Fibroblast of skin of right quadriceps (primary cell): ENCODE data around the gene RTL1.
A peak's percentile ranks its signal among the peaks of the same experiment; 100 is the strongest.

Experiments used
- DNase-seq: peaks from one replicate; pipeline ENCODE4 v3.0.0-alpha.2; 2013

Gene RTL1

DNA sequence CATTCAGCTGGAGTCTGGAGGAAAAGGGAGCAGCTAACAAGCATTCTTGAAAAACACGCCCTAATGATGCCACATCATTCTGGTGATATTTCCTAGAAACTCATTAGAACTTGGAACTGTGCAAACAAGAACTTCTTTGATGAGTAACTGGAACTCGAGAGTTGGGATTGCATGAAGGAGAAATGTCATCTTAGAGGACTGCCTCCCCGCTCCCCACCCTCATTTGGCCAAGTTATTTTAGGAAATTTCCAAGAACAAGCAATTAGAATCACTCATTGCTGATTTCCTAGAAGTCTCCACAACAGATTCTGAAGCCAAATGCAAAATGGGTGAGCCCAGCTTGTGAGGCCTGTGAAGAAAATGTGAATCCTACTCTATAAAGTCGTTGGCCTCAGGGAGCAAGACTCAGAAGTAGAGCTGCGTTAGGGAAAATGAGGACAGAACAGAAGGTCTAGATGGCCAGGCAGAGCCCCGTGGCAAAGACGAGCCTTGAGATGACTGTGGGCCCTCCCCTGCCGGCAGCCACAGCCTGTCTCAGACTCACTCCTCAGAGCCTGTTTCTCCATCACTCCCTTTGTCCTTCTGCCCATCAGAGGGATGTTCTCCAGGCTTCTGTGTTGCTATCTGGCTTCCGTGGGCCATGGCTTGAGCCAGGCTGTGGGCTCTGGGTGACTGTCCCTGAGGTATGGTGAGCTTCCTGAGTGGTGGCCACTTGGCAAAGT is 38.4 kb downstream of the RTL1 start:
- DNase-seq, result peak; percentile 36

DNA sequence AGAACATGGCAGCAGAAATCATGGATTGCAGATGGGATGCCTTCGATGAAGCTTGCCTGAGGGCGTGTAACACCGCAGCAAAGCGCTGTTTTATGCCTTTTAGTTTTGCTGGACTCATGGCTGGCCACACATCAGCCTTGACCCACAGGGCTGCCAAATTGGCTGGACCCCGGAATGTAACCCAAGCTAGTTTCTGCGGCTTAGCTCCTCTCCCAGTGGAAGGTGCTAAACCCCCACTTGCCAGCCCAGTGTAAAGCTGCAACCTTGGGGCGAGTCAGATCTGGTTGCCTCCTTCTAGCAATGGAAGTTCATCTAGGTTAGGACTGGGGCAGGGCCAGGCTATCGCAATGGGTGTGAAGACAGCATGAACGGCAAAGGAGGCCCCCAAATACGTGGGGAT is 39.3 kb downstream of the RTL1 start:
- no peak for DNase-seq

DNA sequence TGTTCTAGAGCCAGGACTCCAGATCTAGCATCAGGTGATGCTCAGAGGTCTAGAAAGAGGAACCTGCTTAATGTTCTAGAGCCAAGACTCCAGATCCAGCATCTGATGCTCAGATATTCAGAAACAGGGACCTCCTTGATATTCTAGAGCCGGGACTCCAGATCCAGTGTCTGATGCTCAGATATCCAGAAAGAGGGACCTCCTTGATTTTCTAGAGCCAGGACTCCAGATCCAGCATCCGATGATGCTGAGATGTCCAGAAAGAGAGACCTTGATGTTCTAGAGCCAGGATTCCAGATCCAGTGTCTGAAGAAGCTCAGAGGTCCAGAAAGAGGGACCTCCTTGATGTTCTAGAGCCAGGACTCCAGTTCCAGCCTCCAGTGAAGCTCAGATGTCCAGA is 40.7 kb downstream of the RTL1 start:
- no peak for DNase-seq

DNA sequence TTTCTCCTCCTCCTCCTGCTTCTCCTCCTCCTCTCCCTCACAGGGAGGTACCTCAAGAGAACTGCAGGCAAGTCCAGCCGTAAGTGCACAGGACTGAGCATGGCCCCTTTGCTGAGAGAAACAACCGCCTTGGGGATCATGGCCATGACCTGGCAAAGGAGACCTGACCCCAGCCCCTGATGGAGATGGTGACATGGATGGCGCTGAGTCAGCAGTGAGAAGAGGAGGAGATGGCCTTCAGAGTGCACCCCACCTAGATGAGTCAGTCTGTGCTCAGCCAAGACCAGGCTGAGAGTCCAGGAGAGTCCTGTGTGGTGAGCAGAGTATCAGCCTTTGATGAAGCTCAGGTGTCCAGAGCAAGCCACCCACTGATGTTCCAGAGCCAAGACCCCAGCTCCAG is 41.2 kb downstream of the RTL1 start:
- no peak for DNase-seq

- DNase-seq, result no peak
These were observed 41.6 kb downstream of the RTL1 start for GRCh38 chr14:100861937-100862247.

DNA sequence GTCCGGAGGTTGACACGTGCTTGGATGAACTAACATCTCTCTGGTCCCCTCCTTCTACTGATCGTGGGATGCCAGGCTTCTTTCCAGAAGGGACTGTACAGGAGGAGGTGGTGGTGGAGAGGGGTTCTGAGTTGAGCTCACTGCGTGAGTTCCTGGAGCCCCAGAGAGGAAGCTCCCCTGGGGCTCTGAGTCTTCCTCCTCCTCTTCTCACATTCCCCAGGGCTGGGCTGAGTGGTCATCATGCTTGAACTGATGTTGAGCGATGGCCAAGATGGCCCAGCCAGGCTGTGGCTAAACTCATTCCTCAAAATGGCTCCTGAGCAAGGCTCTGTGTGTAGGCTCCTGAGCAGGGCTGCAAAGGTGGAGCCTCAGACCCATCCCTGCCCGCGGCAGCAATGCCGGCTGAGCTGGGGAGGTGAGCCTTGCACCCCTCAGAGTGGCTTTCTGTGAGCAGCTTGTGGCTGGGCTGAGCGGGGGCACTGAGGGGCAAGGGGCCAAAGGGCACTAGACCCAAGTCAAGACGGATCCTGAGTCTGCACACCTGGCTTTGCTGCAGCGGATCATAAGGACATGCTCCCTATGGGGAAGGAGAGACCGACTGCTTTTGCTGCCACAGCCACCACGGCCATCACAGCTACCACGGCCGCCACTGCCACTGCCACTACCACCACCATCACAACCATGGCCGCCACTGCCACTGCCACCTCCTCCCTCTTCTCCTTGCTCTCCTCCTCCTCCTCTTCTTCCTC is 42.2 kb downstream of the RTL1 start:
- DNase-seq, result no peak

DNA sequence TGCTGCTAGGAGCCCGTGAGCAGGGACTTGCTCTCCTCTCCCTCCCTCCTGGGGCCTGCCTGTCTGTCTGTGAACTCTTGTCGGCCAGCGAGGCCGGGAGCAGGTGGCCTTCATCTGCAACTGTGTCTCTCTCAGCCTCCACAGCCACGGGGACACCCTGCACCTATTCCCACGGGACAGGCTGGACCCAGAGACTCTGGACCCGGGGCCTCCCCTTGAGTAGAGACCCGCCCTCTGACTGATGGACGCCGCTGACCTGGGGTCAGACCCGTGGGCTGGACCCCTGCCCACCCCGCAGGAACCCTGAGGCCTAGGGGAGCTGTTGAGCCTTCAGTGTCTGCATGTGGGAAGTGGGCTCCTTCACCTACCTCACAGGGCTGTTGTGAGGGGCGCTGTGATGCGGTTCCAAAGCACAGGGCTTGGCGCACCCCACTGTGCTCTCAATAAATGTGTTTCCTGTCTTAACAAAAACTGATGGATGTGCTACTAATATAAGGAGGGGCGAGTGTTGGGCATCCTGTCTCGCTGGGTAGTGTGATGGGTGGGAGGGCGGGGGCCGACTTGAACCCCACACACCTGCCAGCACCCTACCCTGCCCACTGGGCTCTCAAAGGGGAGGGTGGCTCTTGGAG is 42.9 kb downstream of the RTL1 start:
- DNase-seq, result no peak

- DNase-seq, result no peak
These were observed 43.7 kb downstream of the RTL1 start for GRCh38 chr14:100859781-100860180.

- DNase-seq, result no peak
These were observed 44.7 kb downstream of the RTL1 start for GRCh38 chr14:100858838-100859220.

GRCh38 chr14:100857923-100858837 is 45.3 kb downstream of the RTL1 start:
- no peak for DNase-seq

DNA sequence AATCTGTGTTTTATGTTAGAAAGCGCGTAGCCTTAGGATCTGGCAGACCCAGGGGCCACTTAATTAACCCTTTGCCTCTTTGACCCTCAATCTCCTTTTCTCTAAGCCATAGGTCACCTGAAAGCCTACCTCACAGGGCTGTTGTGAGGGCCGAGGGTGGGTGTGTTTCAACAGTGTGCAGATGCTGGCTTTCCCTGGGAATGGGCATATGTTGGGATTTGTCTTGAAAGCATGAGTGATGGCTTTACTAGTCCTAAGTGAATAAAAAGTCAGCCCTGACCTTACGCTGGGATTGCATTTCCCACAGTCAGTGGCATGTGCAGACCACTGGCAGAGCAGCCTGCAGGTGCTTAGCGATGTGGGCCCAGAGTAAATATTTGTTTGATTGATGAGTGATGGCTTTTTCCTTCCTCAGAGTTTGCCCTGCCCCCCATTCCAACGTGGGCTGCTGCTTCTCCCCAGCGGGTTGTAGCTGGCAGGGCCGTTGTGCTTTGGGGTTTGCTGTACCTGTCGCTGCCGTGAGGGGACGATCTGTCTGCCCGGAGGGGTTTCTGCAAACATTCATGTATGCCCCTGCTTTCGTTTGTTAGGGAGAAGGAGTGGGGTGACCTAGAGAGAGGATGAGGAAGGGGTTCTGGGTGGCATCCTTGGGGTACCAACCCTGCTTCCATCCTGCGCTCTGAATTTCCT is 46.1 kb downstream of the RTL1 start:
- DNase-seq, result no peak

GRCh38 chr14:100856056-100856950 is 47.2 kb downstream of the RTL1 start:
- DNase-seq, result no peak

GRCh38 chr14:100855256-100855930 is 48.1 kb downstream of the RTL1 start:
- DNase-seq, result no peak

DNA sequence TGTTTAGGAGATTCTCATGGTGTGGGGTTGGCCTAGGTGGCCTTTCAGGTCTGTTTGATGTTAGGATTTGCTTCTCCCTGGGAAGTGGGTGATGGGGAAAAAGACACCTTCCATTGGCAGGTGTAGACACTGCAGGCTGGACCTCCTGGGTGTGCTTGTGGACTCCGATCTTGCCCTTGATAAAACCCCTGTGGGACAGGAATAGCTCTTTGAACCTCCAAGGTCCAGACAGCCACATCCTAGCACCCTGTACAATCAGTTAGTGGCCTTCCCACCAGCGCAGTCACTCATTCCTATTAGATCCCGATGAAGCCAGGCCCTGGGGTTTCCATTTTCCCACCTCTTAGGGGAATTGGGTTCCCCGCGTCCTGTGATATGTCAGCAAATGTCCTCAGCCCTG is 49.1 kb downstream of the RTL1 start:
- DNase-seq, result no peak

- DNase-seq, result no peak
These were observed 51.4 kb downstream of the RTL1 start for GRCh38 chr14:100851946-100852620.

- no peak for DNase-seq
These were observed 52.0 kb downstream of the RTL1 start for GRCh38 chr14:100851586-100851916.

DNA sequence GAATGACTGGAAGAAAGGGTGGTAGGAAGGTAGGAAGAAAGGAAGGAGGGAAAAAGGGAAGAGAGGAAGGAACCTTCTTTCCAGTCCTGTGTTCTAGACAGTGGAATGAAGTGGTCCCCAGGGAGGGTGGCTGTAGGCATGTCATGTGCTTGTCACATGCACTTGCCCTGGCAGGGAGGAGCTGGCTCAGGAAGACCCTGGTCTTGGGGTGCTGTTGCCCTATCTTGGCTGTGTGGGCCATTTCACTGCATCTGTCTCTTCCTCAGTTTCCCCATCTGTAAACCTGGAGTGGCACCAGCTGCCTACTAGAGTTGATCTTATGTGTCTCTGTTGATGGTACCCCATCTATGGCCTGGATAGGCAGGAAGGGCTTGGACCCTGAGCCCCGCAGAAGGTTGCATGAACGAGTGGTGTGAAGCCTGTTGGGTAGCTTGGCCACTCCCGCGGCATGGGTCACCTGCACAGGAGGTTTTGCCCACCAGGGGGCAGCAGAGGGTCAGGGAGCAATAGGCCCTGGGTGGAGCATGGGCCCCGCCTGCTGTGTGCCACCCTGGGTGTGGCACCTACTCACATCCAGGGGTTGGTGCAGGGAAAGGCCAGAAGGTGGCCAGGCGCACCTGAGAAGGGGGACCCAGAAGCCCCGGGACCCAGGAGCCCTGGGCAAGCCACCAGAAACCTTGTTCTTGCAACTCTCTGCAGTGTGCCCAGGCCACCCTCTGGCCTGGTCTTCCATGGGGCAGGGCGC is 52.5 kb downstream of the RTL1 start:
- DNase-seq, result no peak

DNA sequence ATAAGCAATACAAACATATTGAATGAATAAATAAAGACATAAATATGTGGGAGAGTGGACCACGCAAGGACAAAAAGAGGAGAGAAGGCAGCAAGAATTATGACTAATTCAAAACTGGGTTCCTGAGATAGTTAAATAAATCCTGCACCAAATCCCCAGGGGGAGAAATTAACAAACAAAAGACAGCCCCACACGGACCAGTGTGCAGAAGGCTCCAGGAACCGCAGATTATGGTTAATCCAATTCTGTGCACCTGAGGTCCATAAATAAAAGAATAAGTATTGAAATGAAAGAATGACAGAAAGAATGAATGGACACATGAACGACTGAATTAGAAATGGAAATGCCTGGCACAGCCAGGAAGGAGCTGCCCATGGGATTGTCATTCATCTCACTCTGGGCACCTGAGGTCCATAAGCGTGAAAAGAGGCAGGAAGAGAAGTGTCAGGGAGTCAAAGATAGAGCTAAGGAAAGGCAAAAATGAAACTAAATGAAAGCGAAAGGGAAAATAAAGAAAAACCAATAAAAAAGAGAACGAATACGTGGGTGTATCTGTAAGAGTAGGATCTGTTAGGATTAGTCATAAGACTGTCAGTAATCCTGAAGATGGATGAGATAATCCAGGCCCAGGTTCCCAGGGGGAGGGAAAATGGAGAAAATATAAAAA is 54.3 kb downstream of the RTL1 start:
- DNase-seq, result no peak

DNA sequence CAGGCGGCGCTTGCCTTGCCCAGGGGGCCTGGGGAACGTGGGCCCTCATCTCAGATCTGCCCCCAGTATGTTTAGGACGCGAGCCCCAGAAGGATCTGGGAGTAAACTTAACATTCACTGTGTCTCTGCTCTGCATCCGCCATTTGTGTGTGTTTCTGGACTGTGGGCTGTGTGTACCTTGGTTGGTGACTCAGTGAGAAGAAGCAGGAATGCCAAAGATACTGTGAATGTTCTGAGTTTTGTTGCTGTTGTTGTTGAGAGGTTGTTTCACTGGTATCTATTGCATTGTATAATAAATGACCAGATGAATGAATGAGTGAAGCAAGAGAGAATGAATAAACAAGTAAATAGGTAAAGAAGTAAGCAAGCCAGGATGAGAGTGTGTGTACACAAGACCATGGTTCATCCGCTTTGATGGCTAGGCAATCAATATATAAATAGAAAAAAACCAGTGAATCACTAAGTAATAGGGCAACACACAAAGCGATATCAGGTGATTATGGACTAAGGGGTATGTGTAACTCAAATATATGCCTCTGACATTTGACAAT is 57.1 kb downstream of the RTL1 start:
- no peak for DNase-seq
